NCI-H2107 (cell line): ENCODE data around the gene NMNAT3.

Experiments used
- DNase-seq: peaks from one replicate; lab custom pipeline; 2025; lab: John Stamatoyannopoulos, UW

NMNAT3 gene

GRCh38 chr3:139578783-139579182 is 99.0 kb downstream of the NMNAT3 start:
- no peak for DNase-seq

GRCh38 chr3:139577909-139578308 is 99.9 kb downstream of the NMNAT3 start:
- DNase-seq = no peak

- DNase-seq = no peak
Observed at GRCh38 chr3:139577346-139577745, 100.4 kb downstream of the NMNAT3 start.

- no peak for DNase-seq
Observed at GRCh38 chr3:139574026-139574947, 103.5 kb downstream of the NMNAT3 start.

DNA sequence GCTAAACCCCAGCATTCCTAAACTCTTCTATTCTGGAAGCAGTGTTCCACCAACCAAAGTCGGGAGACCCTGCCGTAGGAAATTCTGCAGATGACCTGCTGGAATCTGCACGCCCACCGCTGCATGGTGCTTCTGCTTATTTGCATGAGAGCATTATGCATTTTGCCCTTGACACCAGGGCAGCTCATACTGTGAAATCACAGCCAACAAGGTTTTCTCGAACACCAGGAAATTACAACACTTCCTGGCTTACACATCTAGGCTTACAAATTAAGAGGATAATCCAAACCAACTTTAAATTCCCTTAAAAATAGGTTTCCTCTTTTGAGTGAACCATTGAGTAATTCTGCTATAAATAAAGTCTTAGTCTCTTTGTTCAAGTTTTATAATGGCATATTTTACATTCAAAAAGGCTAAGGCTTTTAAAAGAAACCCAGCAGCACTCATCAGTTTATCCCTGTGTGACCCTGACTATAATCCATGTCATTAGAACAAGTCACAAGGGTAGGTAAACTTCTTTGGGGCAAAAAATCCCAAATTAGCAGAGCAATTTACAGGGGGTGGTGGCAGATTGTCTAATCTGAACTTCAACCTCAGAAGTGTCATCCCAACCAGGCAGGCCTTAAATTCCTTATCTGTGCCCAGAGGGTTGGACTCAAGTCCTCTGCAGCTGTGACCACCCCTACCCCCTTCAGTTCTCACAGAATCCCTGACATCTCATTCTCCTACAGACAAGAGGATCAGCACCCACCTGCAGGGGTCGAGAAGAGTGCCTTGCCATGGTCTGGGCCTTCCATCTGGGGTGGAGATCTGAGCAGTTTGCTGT is 104.7 kb downstream of the NMNAT3 start:
- no peak for DNase-seq

DNA sequence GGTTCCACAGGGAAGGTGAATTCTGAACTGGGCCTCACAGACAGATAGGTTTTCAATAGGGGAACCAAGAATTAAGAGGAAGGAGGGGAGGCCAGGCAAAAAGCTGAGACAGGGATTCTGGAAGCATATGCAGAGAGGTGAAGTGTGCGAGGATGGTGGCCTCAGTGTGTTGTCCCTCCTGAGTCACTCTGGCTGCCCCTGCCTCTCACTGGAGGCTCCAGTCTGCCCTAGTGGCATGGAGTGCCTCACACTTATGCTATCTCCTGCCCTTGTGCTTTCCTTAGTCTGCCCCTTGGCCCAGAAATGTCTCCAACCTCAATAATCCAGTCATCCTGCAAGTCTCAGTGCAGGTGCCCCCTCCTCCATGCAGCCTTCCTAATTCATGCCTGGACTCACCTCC is 106.1 kb downstream of the NMNAT3 start:
- no peak for DNase-seq

DNA sequence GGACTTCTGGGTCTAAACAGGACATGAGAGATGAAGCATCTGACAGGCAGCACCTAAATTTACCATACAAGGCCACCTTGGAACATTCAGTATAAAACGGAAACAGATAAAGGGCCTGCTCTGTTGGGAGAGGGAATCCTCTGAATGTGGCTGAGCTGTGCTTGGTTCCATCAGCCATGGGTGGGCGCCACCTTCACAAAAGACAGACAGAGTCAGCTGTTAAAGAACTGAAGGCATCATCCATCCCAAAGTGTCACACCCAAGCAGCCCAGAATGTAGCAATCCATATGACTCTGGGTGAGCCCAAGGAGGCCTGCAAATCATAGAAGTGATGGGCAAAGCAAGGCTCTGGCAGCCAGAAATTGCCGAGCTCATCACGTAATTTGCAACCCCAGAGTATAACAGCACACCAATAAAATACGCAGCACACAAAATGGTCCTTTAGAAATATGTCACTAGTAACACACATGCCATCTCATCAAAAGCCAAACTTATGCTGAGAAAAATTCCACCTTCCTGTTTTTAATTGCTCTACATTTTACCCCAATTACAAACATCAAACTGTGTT is 113.4 kb downstream of the NMNAT3 start:
- peak; percentile 28 for DNase-seq

DNA sequence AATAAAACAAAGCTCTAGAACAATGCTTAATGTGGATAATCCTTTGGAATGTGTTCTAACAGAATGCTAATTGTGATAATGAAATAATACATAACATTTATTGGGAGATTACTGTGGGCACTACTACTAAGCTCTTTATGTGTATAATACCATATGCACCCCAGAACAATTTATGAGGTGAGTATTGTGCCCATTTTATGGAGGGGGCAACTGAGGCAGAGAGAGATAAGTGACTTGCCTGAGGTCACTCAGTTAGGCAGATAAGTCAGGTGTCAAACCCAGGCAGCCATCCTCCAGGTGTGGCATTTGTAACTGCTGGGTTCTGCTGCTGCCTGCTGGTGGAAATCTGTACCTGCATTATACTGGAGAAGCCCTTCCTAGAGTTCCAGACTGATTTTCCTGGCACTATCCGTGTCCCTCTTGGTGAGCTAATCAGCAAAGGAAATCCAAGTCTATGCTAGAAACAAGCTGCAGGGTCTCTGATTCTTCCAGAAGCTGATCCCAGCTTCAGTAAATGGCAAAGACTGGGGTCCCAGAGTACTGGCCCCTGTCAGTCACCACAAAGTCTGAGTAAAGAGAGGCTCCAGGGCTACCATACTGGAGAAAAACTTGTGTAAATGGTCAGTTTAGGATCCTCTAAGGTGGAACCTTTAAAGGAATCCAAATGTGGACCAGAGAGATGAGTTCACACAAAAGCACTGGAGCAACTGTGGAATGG is 115.7 kb downstream of the NMNAT3 start:
- DNase-seq = peak; percentile 66

GRCh38 chr3:139561255-139561817 is 116.4 kb downstream of the NMNAT3 start:
- no peak for DNase-seq

DNA sequence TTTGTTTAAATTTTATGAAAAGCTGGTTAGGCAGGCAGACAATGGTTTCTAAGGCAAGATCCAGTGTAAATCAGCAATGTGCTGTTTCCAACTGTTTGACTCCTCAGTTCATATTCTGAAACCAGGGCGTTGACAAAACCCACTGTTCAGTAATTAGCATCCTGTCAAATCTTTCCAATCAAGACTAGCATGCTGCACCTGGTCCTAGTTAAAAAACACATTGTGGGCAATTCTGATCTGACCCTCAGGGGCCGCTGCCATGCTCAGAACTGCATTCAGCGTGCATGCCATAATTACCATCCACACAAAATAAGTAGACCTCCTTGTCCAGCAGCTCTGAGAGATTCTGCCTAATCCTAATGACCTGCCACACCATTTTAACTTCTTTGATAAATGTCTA is 117.4 kb downstream of the NMNAT3 start:
- DNase-seq = no peak

- DNase-seq = no peak
Observed at GRCh38 chr3:139559541-139559940, 118.2 kb downstream of the NMNAT3 start.

DNA sequence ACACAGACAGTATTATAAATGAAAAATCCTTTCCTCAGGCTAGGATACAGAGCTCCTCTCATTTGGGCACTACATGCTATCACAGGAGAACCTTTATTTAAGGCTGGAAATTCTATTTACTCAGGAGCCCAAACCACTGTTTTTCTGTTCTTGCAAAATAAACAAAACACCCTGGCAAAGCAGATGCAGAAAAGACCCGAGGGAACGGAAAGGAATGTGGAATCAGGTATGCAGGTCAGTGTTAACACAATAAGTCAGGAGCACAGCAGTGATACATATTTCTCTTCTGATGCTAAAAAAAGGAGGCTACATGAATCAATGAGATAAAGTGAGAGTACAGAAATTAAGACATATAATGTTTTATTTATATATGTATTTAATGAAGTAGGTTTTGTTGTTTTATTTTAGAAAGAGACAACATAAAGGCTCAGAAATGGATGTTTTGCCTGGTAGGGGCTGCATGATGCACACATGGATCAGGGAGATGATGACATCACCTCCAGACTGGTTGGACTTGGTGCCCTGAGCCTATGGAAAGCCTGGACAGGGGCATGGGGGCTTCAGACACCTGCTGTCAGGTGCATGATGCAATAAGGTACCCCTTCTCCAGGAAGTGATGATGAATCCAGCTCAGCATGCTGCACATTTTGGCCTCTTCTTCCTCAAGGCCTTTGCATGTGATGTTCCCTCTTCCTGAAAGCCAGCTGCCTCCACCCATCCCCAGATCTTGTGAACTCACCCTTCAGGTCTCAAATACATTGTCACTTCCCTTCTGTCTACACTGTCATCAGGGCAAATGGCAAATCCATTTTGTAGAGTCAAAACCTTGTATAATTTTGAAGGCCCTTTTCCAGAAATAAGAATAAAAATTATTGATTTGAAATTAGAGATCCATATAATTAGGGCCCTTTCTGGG is 119.2 kb downstream of the NMNAT3 start:
- DNase-seq = no peak

GRCh38 chr3:139557041-139557440 is 120.7 kb downstream of the NMNAT3 start:
- DNase-seq = no peak

GRCh38 chr3:139555249-139555648 is 122.5 kb downstream of the NMNAT3 start:
- no peak for DNase-seq

- DNase-seq = no peak
Observed at GRCh38 chr3:139554628-139555027, 123.1 kb downstream of the NMNAT3 start.

DNA sequence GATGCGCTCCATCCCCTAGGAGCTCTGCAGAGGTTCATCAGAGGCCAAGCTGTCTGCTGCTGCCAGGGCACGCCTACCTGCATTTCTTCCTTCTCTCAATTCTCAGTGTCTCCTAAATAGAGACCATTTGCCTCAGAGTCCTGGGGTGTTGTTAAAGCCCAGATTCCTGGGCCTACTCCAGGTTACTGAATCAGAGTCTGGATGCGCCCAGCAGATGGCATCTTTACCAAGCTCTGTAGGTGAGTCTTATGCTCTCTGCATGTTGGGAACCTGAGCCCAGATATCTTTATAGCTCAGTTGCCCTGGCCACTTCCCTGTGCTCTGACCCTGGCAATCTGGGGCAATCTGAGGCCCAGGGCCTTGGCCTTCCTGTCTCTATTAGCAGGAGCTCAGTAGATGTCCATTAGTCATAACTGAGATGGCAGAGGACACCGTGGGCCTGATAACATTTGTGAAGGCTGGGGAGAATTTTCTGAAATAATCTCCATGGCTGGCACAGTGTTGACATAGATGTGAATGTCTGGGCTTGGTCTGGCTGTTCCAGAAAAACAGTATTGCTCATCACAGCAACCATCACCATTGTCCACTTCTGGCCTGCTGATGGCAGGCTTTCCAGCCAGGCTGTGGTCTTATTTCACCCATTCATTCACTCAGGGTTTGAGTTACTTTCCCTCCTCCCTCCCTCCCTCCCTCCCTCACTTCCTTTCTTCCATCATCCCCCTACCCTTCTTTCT is 125.0 kb downstream of the NMNAT3 start:
- DNase-seq = no peak

GRCh38 chr3:139548801-139549200 is 129.0 kb downstream of the NMNAT3 start:
- DNase-seq = no peak

- DNase-seq = no peak
Observed at GRCh38 chr3:139547666-139548065, 130.1 kb downstream of the NMNAT3 start.

DNA sequence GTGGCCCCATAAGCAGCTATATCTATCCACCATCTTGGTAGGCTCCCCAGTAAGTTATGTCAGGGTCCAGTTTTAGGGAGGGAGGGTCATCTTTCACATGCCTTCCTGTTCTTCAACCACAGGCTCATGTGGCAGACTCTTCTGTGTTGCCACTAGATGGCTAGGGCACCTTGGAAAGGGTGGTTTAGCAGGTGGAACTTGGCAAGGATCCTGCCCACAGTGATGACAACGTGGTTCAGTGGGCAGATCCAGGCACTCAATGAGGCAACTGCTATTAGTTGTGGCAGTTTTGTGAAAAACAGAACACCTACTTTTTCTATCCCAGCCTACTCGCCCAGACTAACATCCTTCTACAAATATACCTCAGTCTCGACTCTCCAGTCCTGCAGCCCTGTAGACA is 131.0 kb downstream of the NMNAT3 start:
- no peak for DNase-seq
